Fibroblast of the conjunctiva (primary cell): ENCODE data around the gene KLF7.

Source experiments
- DNase-seq: peaks from one replicate; pipeline ENCODE4 v3.0.0-alpha.2; 2010; ENCODE audit warnings: low read depth

Gene KLF7

GRCh38 chr2:207165121-207166038 lies at the start of gene KLF7:
KLF7 (minus strand) TSS chr2:207165948; CDS start chr2:207165568, 380 bp downstream.
- no peak for DNase-seq

DNA sequence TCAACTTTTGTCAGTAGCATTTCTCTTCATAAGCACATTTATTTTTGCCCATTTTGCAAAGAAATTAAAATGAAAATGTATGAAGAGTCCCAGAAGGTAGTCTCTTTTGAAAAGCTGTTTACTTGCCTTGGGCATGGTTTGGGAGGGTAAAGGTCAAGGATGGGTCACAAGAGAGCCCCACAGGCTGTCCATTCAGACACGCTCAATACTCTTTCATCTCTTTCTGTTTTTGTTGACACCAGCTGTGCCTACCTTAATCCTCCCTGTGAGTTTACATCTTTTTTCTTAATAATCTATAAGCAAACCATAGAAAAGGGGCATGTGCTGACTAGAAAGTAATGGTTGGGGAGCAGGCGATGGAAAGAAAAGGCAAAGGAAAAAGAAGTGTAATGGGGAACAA lies 49.6 kb upstream of the KLF7 start:
- DNase-seq = no peak

DNA sequence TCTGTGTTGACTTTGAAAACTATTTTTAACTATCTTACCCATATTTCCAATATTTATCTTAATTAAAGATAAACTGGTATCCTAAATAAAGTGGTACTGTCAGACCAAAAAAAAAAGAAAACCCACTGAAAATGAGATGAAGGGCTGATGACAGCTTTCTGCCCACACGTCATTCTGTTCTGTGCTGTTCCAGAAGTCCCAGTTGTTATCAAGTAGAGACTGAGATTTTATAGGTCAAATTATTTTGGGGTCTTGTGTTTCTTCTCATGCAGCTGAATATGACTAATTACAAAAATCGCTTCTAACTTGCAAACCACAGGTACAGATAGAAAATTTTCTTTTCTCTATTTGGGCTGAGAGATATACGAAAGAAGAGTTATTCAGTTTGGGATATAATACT lies 48.7 kb upstream of the KLF7 start:
- no peak for DNase-seq

- no peak for DNase-seq
These were observed 40.3 kb upstream of the KLF7 start for GRCh38 chr2:207206011-207206410.

GRCh38 chr2:207205173-207205957 lies 39.6 kb upstream of the KLF7 start:
- no peak for DNase-seq

- DNase-seq = no peak
These were observed 37.3 kb upstream of the KLF7 start for GRCh38 chr2:207203056-207203455.

DNA sequence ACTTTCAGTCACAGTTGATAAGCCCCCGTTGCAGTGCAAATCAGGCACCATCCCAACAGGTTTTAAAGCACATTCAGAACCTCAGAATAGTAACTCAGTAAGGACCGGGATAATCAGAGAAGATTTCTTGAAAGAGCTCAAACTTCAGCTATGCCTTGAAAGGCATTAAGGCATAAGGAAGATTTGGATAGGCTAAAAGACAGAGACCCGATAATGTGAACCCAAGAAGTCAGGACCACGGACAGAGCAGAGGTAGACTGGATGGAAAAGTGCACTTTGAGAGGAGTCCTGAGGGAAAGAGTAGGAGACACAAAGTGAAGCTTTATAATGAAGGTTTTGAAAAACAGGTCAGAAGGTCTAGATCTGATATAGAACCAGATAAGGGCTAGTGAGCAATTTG lies 36.9 kb upstream of the KLF7 start:
- no peak for DNase-seq

GRCh38 chr2:207201416-207201815 lies 35.7 kb upstream of the KLF7 start:
- no peak for DNase-seq

DNA sequence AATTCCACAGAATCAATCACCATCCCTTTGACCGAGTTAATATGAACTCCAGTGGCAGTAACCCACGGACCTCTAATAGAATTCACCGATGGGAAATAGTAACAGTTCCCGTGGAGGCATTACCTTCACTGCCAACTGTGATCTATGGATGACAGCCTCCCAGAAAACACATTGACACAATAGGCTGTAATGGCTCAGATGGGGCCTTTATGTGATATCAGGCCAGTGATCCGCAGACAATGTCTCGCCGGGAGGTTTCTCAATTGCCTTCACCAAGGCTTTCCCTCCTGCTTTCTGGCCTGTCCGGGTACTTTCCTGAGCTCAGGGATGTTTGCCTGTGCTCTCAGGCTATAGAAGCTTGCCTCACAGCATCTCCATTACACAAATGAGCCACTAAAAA lies 34.4 kb upstream of the KLF7 start:
- DNase-seq = no peak

DNA sequence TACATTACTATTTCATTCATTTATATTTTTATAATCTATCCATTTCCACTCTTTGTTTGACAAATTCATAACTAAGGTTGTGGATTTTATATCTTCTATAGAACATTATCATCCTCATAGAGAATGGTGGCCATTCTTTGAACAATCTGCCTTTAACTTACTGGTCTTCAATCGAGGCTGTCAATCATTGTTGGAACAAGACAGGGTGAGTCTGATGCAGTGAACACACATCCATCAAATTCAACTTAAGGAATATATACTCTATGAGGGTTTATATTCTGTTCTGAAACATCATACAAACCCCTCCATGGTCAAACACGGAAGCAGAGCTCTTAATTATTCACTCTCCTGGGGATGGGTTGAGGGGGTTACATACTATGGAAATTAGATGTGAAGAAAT lies 28.3 kb upstream of the KLF7 start:
- DNase-seq = no peak

- DNase-seq = no peak
These were observed 23.1 kb upstream of the KLF7 start for GRCh38 chr2:207188626-207189419.

- no peak for DNase-seq
These were observed 19.6 kb upstream of the KLF7 start for GRCh38 chr2:207185372-207185771.

DNA sequence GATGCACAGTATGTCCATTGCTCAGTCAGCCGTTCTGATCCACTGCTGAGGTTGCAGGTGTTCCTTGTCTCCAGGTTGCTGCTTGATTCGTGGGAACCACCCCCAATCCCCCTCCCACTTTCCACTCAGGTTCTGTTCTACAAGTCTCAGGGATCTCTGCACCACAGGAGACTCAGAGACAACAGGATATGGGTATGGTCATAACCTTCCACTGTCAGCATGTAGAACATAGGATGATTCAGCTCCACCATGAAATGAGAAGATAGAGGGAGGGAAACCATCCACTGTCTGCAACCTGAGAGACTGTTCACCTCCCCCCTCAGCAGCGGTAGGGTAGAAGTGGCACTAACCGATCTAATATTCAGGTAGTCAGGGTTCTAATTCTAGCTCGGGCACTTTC lies 19.0 kb upstream of the KLF7 start:
- no peak for DNase-seq

- no peak for DNase-seq
These were observed 18.6 kb upstream of the KLF7 start for GRCh38 chr2:207184348-207184747.

DNA sequence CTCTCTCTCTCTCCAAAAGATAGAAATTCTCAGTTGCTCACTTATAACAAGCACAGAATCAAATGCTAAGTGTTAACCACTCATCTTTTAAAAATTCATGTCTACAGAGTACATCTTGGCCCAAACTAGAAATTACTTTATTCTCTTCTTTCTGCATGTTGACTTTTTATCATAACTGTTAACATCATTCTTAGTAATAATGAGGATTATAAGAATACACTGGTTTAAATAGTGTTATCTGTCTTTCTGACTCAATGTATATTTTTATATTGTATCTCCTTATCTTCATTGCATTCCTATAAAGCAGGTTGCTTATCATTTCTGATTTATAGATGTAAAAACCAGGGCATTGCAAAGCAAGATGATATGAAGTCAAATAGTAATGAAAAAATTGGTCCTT lies 17.8 kb upstream of the KLF7 start:
- DNase-seq = no peak

- no peak for DNase-seq
These were observed 17.2 kb upstream of the KLF7 start for GRCh38 chr2:207182911-207183310.

DNA sequence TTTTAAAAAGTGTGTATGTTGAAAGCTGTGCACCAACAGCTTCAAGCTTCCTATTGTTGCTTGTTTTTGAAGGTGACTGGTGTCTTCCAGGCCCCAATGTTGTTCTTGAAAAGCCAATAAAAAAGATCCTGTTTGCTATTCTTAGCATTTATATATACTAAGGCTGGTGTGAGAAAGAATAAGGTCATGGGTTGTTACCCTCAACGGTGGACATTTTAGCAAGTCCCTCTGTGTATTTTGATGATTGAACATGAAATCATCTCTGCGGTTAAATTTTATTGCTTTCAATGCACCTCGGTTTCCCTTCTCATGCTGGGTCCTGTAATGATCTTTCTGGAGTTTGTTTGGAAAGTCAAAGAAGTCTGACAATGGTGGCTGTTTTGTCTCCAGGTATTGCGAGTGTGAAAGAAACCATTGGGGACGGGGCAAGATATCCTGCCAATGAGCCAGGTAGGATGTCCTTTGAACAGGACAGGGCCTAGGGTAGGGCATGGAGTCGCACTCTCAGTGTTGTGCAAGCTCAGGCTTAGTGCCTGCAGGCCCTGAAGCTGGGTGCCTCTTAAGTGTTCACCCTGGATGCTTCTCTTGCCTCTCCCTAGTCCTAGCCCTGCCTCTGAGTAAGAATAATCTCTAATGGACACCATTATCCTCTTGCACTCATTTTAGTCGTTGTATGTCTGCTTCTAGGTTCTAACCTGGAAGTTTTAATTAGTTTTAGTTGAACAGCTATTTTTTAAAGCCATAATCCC lies 16.0 kb upstream of the KLF7 start:
- no peak for DNase-seq

DNA sequence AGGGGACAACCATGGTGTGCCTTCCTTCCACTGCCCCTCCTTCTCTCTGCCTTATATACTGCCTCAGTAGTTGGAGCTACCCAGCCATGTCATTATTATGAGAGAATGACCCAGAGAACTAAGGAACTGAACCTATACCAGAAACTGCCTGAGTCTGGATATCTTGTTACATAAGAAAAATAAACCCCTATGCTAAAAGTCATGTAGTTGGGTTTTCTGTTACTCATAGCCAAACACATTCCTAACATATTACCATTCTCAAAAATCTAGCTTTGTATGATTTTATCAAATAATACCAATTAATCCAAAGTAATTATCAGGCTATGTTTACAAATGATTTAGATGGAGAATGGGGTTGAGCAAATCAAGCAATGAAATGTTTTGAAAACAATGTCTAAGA lies 15.0 kb upstream of the KLF7 start:
- DNase-seq = no peak

- no peak for DNase-seq
These were observed 10.5 kb upstream of the KLF7 start for GRCh38 chr2:207176247-207176646.

- no peak for DNase-seq
These were observed 7.9 kb upstream of the KLF7 start for GRCh38 chr2:207173641-207174040.

DNA sequence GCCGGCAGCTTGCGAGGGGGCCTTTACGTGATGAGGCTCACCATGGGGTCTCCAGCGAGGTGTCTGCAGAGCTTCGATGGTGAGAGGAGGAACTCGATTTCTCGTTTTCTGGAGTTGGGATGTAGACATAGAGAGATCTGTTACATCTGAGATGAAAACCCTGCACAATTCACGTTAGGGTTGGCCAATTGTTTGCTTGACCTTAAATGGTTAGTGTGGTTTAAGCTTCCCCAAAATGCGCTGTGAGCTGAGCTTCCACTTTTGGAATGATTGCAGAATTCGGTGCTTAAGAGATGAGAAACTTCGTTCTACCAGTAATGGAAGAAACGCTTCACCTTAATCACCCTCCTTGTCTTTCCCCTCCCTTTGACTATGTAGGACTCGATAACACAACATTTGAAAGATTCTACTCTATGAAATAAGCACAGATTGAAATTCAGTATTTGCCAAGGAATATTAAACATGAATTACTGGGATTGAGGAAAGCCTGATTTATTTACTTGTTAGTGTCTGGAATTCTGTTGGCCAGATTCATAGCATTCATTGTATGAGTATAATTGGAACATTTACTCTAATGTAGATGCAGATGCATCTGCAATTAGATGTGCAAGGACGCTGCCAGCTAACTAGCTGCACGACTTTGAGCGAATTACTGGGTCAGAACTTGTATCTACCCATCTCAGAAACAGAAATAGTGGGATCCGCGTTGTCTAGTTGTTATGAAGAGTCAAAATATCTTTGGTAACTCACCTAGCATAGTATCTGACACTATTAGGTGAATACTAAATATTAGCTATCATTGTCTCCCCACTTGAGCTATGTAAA lies 1.6 kb upstream of the KLF7 start:
- no peak for DNase-seq
